Mucosa of rectum (tissue), 2 donors: Measurements from ENCODE around the gene IFT172.
"Not testable (repeated sequence)": the region's sequence is repeated elsewhere in the genome, so short reads cannot be mapped to it uniquely, and the experiment has no call there.

Source experiments
- H3K27ac ChIP-seq, 2 donors: one replicate each; pipeline ENCODE4 v1.7.0; 2013; ENCODE audit warnings: inconsistent platforms in 2 of 2, low read depth in 2 of 2, low read length in 2 of 2
- H3K27me3 ChIP-seq, 2 donors: one replicate each; pipeline ENCODE4 v1.7.0; 2013; ENCODE audit warnings: low read length in 2 of 2; ENCODE audit not compliant: control insufficient read depth in 2 of 2, insufficient read depth in 2 of 2
- H3K36me3 ChIP-seq, 2 donors: one replicate each; pipeline ENCODE4 v1.7.0; 2013; ENCODE audit warnings: low read length in 2 of 2; ENCODE audit not compliant: control insufficient read depth in 2 of 2, insufficient read depth in 2 of 2
- H3K4me1 ChIP-seq, 2 donors: one replicate each; pipeline ENCODE4 v1.7.0; 2013; ENCODE audit warnings: low read length in 2 of 2, mild to moderate bottlenecking in 1 of 2; ENCODE audit not compliant: control insufficient read depth in 2 of 2, insufficient read depth in 2 of 2
- H3K4me3 ChIP-seq, 2 donors: one replicate each; pipeline ENCODE4 v1.7.0; 2013; ENCODE audit warnings: low read length in 2 of 2
- H3K9ac ChIP-seq, 2 donors: one replicate each; pipeline ENCODE4 v1.7.0; 2013; ENCODE audit warnings: low read length in 2 of 2, low read depth in 1 of 2, mild to moderate bottlenecking in 1 of 2
- H3K9me3 ChIP-seq, 2 donors: one replicate each; pipeline ENCODE4 v1.7.0; 2013; ENCODE audit warnings: low read length in 2 of 2; ENCODE audit not compliant: control insufficient read depth in 2 of 2
- donor health status: healthy.
- donor health status: Normal muscosa, but diverticular disease.

Gene IFT172

DNA sequence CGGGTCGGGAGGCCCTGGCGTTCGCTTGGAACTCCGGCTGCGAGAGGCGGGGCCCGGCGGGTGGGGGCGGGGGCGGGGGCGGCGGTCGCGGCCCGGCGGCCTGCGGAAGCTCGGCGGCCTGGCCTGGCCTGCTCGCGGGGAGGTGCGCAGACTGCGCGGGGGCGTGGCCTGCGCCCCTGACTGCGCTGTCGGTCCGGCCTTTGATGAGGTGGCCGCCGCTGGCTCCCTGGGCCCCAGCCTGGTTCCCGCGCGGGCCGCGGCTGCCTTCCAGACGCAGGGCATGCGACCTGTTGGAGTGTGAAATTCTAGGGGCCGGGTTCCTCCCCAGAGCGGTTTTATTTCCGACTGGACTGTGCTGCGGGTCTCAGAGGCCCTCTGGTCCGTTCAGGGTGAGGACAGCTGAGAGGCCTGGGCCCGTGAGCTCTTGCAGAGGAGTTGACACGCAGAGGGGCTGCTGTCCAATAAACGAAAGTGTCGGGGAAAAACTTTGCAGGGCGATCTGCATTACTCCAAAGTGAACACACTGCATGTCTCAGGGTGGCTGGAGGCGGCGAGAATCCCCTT, 60.5 kb downstream of the IFT172 start:
- Histone ChIP-seq H3K4me1 (peaks cover 9 to 20% of the 10 kb centered on the region in 2 donors), H3K36me3 (peaks cover 9 to 10% of the 10 kb centered on the region in 2 donors), H3K27ac (peak overlapping the region; percentile 99), H3K9me3 (no peaks in the 10 kb centered on the region), H3K27me3 (no peaks in the 10 kb centered on the region), H3K4me3 (peak overlapping the region; percentile 90 to 95), H3K9ac (peak overlapping the region; percentile 99)

DNA sequence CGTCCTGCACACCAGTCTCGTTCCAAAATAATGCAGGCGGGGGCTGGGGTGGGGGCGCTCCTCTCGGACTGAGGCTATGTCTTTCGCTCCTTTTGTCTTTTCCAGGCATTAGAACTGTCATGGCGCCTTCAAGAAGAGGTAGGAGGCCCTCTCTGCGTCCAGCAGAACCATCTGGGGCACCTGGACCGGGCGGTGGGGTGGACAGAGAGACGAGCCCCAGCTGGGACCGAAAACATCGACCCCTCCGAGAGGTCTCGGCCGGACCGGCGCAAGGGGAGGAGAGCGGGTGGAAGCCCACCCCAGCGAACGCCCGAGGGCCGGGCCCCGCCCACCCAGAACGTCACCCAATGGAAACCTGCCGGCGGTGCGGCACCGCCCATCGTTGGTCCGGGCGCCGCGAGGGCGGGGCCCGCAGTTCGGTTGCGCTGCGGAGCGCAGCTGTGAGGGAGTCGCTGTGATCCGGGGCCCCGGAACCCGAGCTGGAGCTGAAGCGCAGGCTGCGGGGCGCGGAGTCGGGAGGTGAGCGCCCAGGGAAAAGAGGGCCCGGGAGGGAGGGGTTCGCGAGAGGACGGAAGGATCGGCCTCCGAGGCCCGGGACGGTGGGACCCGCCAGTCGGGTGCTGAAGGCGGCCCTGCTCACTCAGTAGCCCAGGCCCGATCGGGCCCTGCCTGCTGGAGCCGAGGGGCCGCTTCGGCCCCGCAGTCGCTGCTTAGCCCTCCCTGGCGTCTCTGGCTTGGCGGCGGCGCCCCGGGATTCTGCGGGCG, 61.1 kb downstream of the IFT172 start, which contains the start of gene NRBP1:
Gene NRBP1 (plus strand): TSS at position 419 of the 765 bp plus-strand sequence. CDS start 4,643 bp downstream, outside the sequence.
- Histone ChIP-seq H3K4me1 (peaks cover 9 to 20% of the 10 kb centered on the region in 2 donors), H3K36me3 (peaks cover 3% of the 10 kb centered on the region in 2 donors), H3K9ac (peak within 1 kb of the TSS; percentile 99), H3K9me3 (no peaks in the 10 kb centered on the region), H3K4me3 (peak within 1 kb of the TSS; percentile 90 to 95), H3K27ac (peak within 1 kb of the TSS; percentile 99), H3K27me3 (no peaks in the 10 kb centered on the region)

DNA sequence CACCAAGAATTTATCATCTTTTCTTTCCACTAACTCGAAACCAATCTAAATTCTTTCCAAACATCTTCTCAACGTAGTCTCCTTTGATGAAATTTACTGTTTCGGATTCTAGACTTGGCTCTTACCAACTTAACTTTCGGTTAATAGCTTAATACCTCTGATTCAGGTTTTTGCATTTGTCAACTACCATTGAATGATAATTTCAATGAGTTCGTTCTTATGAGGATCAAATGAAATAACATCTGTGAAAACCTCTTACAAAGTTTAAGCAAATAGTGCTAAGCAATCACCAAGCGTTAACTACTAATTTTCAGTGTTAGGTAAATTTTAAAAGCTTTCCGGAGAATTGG, 61.7 kb downstream of the IFT172 start:
- Histone ChIP-seq H3K9me3 (no peaks in the 10 kb centered on the region), H3K36me3 (no peaks in the 10 kb centered on the region), H3K9ac (peak overlapping the region; percentile 94 to 99), H3K4me3 (peak overlapping the region; percentile 90 to 95), H3K27me3 (no peaks in the 10 kb centered on the region), H3K27ac (peak overlapping the region; percentile 99), H3K4me1 (peaks cover 9 to 20% of the 10 kb centered on the region in 2 donors)

DNA sequence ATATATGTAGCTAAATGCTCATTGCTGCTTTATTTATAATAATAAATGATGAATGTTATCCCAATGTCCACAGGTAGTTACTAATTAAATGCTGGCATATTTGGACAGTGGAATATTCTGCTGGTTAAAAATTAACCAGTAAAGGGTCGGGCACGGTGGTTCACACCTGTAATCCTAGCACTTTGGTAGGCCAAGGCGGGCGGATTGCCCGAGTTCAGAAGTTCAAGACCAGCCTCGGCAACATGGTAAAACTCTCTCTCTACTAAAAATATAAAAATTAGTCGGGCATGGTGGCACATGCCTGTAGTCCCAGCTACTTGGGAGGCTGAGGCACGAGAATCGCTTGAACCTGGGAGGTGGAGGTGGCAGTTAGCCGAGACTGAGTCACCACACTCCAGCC, 64.5 kb downstream of the IFT172 start:
- not testable (repeated sequence) for H3K9ac ChIP-seq, H3K9me3 ChIP-seq, H3K27ac ChIP-seq, H3K27me3 ChIP-seq, H3K36me3 ChIP-seq, H3K4me3 ChIP-seq
- H3K4me1 ChIP-seq = peaks cover 7 to 10% of the 10 kb centered on the region in 2 donors

DNA sequence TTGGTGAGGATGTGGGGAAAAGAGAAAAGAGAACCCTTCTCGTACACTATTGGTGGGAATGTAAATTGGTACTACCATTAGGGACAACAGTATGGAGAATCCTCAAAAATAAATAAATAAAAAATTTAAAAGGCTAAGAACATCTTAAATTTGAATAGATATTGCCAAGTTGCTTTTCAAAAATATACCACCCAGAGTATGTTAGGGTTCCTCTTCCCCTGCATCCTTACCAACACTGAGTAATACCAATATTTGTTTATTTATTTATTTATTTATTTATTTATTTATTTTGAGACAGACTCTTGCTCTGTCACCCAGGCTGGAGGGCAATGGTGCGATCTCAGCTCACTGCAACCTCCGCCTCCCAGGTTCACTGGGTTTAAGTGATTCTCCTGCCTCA, 66.6 kb downstream of the IFT172 start:
- H3K4me3 ChIP-seq = no peak overlapping the region
- peaks cover 3% of the 10 kb centered on the region in 2 donors for H3K4me1 ChIP-seq
- H3K9me3 ChIP-seq = no peaks in the 10 kb centered on the region
- no peaks in the 10 kb centered on the region for H3K27me3 ChIP-seq
- no peak overlapping the region for H3K9ac ChIP-seq
- no peak overlapping the region for H3K27ac ChIP-seq
- H3K36me3 ChIP-seq = no peaks in the 10 kb centered on the region

DNA sequence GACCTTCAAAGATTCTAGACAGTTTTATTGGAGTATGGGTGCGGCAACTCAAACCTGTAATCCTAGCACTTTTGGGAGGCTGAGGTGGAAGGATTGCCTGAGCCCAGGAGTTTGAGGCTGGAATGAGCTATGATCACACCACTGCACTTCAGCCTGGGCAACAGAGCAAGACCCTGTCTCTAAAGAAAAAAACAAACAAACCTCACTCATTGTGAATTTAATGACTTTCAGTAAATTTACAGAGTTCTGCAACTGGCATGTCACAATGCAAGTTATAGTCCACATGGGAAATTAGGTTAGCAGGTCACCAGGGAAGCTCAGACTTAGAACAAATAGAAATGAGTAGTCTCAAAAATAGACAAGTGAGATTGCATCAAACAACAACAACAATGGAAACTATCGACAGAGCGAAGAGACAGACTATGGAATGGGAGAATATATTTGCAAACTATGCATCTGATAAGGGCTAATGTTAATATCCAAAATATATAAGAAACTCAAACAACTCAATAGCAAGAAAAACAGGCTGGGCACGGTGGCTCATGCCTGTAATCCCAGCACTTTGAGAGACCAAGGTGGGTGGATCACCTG, 67.8 kb downstream of the IFT172 start:
- no peak overlapping the region for H3K9ac ChIP-seq
- H3K27me3 ChIP-seq = no peaks in the 10 kb centered on the region
- no peak overlapping the region for H3K4me3 ChIP-seq
- no peaks in the 10 kb centered on the region for H3K36me3 ChIP-seq
- no peaks in the 10 kb centered on the region for H3K4me1 ChIP-seq
- H3K9me3 ChIP-seq = no peaks in the 10 kb centered on the region
- no peak overlapping the region for H3K27ac ChIP-seq

DNA sequence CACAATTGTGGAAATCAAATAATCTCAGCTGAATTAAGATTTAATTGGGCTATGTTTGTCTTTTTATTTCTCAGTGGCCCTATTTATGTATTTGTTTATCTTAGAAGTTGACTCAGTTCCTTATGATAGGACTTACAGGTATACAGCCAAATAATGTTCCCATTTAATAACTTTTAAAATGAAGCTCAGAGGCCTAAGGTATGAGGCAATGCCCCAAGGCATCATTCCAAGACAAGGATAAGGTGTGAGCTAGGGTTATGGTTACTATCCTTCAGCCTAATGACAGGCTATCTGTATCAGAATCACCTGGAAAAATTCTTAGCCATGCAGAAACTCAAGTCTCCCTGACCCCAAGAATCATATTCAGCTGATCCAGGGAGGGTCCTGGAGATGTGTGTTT, 68.5 kb downstream of the IFT172 start:
- Histone ChIP-seq H3K4me1 (no peaks in the 10 kb centered on the region), H3K9me3 (no peaks in the 10 kb centered on the region), H3K4me3 (no peak overlapping the region), H3K36me3 (no peaks in the 10 kb centered on the region), H3K27ac (no peak overlapping the region), H3K9ac (no peak overlapping the region), H3K27me3 (no peaks in the 10 kb centered on the region)

DNA sequence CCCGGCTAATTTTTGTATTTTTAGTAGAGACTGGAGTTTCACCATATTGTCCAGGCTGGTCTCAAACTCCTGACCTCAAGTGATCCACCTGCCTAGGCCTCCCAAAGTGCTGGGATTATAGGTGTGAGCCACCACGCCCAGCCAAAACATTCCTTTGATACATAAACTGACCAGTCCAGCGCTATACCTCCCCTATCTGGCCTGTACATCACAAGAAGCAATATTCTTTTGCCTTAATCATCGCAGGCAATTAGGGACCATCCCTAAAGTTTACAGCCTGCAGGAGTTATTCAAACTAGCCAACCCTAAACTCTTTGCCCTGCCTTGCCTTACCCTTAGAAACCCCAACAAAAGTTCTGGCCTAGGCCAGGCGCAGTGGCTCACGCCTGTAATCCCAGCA, 73.4 kb downstream of the IFT172 start:
- Histone ChIP-seq H3K27me3 (no peaks in the 10 kb centered on the region), H3K4me1 (no peaks in the 10 kb centered on the region)

DNA sequence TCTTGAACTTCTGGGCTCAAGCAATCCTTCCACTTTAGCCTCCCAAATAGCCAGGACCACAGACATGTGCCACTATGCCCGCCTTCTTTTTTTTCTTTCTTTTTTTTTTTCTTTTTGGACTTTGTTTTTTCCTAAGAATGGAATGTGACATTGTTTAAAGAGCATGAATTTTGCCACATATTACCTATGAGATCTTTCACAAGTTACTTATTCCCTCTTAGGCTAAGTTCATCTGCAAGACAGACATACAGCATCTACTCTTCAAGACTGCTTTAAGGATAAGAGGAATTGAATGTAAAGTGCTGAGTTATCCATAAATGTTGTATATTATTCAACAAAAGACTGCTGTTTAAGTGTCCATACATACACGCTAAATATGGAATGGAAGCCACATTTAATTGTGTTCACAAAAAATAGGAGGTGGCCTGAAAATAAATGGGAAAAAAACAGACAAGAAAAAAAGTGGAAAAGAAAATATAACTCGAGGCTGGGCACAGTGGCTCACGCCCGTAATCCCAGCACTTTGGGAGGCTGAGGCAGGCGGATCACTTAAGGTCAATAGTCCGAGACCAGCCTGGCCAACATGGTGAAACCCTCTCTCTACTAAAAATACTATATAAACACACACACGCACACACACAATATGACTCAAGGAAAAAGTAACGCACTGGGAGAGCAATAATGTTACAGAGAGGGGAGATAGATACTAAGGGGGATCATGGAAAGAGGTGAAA, 77.0 kb downstream of the IFT172 start:
- no peaks in the 10 kb centered on the region for H3K27me3 ChIP-seq
- no peak overlapping the region for H3K27ac ChIP-seq
- H3K9ac ChIP-seq = no peak overlapping the region
- H3K4me3 ChIP-seq = no peak overlapping the region
- peaks cover 4 to 5% of the 10 kb centered on the region in 2 donors for H3K4me1 ChIP-seq
- H3K9me3 ChIP-seq = no peaks in the 10 kb centered on the region
- H3K36me3 ChIP-seq = peaks cover 0 to under 1% of the 10 kb centered on the region in 2 donors

More for the DNA sequence above, 73.4 kb downstream of the IFT172 start:
- Histone ChIP-seq H3K36me3 (no peaks in the 10 kb centered on the region), H3K27ac (no peak overlapping the region), H3K9ac (no peak overlapping the region), H3K4me3 (no peak overlapping the region), H3K9me3 (no peaks in the 10 kb centered on the region)
